Measurements from ENCODE around the gene ST8SIA6. TPM values are rescaled to one million over a fixed set of nuclear protein-coding genes. Genes with fewer than 3 reads are reported as not detected.

ST8SIA6 gene
- total RNA-seq, 1 donor from 2014 or later, result 12.5 TPM

DNA sequence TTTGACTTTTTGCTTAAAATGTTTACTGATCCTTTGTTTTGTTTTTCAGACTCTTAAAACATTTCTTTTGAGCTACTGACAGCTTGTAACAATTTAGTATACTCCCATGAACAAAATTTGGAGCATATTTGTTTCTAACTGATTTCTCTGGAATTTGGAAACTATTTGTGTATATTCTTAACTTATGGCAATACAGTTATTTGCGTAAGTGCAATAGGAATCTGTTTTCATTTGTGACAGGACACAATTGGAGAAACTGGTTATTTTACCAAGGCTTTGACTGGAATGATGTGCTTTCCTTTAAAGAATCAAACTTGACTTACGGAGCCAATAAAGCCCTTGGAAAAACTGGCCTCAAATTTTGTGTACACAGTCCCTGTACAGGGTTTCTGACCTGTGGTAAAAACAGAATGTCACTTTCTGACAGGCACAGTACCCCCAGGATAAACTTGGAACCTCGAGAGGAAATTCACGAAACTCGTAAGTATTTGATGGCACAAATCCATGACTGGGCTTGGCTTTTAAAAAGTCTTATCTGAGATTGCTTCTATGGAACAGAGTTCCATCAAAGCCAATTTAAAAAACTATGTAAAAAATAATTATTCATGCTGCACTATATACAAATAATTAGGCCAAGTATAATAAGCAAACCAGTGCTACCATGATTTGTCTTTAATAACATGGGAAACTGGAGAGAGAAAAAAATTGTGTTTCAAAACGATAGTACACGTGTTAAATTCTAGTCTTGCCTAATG is 70.4 kb downstream of the ST8SIA6 start:
- no peak overlapping the region for H3K4me3 ChIP-seq
- no peaks in the 10 kb centered on the region for H3K27me3 ChIP-seq (ENCODE audit: low read depth)
- H3K4me1 ChIP-seq, result peaks cover 15% of the 10 kb centered on the region
- ATAC-seq (no peak), DNase-seq (no peak)
- intact Hi-C loops (cut with DNase I), result no loop called here
- no peaks in the 10 kb centered on the region for H3K9me3 ChIP-seq
- TF ChIP-seq, protein P1, sequence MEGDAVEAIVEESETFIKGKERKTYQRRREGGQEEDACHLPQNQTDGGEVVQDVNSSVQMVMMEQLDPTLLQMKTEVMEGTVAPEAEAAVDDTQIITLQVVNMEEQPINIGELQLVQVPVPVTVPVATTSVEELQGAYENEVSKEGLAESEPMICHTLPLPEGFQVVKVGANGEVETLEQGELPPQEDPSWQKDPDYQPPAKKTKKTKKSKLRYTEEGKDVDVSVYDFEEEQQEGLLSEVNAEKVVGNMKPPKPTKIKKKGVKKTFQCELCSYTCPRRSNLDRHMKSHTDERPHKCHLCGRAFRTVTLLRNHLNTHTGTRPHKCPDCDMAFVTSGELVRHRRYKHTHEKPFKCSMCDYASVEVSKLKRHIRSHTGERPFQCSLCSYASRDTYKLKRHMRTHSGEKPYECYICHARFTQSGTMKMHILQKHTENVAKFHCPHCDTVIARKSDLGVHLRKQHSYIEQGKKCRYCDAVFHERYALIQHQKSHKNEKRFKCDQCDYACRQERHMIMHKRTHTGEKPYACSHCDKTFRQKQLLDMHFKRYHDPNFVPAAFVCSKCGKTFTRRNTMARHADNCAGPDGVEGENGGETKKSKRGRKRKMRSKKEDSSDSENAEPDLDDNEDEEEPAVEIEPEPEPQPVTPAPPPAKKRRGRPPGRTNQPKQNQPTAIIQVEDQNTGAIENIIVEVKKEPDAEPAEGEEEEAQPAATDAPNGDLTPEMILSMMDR (IDR thresholded peaks at IDR 0.05), result no peak
- H3K27ac ChIP-seq, result no peak overlapping the region
- H3K36me3 ChIP-seq, result no peaks in the 10 kb centered on the region

DNA sequence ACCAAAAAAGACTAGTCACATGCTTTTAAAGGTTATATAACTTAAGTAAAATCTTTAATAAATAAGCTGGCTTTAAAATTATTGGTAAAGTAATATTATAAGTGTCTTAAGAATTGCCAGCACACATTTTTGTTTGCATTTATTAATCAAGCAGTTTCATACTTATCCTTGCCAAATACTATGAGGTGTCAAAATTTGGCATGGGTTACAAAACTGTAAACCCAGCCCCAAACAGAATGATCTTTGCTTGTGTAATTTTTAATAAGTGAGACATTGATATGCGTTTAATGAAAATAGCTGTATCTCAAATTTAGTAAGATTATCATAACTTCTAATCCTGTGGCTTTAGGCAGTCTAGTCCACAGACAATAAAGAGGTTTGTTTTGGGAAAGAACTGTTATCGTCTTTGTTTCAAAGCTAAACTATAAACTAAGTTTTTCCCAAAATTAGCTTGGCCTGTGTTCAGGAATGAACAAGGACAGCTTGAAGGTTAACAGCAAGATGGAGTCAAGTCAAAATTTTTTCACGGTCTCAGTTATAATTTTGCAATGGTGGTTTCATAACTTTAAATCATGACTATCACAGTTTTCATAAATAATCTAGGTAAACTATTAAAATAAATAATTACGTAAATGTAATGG is 72.8 kb downstream of the ST8SIA6 start:
- no peak for ATAC-seq
- TF ChIP-seq, protein P1 (IDR thresholded peaks at IDR 0.05), result no peak
- H3K9me3 ChIP-seq, result no peaks in the 10 kb centered on the region
- H3K27me3 ChIP-seq (ENCODE audit: low read depth), result no peaks in the 10 kb centered on the region
- DNase-seq, result no peak
- no peaks in the 10 kb centered on the region for H3K36me3 ChIP-seq
- H3K4me1 ChIP-seq, result peaks cover 15% of the 10 kb centered on the region
- intact Hi-C loops (cut with DNase I), result no loop called here
- H3K27ac ChIP-seq, result no peak overlapping the region
- no peak overlapping the region for H3K4me3 ChIP-seq

DNA sequence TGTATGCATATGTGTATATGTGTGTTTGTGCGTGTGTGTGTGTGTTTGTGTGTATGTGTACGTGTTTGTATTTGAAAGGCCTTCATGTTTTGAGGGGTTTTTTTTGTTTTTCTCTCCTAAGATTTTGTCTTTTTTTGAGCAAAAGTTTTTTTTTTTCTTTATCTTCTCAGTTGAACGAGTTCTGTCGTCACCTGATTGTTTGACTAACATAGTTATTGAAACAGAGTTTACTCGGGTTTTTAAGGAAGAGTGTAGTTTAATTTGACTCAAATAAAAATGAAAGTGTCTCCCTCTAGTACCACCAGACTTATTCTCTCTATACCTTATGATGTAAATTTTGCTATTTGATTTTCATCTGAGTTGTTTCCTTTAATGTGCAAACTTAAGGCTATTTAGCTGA is 73.5 kb downstream of the ST8SIA6 start:
- Histone ChIP-seq H3K36me3 (no peaks in the 10 kb centered on the region), H3K27ac (no peak overlapping the region), H3K9me3 (no peaks in the 10 kb centered on the region), H3K4me3 (no peak overlapping the region), H3K4me1 (peaks cover 15% of the 10 kb centered on the region), H3K27me3 (ENCODE audit: low read depth) (no peaks in the 10 kb centered on the region)
- intact Hi-C loops (cut with DNase I), result no loop called here
- ATAC-seq (no peak), DNase-seq (no peak)
- TF ChIP-seq, protein P1 (IDR thresholded peaks at IDR 0.05), result no peak

DNA sequence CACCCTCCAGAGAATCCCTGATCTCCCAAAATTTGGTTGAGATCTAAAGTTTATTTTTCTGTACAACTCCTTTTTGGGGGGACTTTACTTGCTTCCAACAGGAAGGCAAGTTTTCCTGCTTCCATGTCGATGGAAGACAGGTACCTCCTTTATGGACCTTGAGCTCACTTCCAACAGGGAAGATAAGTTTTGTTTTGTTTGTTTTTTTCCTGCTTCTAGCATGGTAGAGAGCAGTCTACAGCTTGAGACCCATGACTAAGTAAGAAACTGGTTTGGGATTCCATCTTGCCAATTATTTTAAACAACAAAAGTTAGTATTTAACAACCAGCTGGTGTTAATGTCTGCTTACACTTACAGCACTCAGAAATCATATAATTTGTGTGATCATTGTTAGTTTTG is 74.4 kb downstream of the ST8SIA6 start:
- H3K27me3 ChIP-seq (ENCODE audit: low read depth), result no peaks in the 10 kb centered on the region
- H3K36me3 ChIP-seq, result no peaks in the 10 kb centered on the region
- ATAC-seq (no peak), DNase-seq (no peak)
- peaks cover 15% of the 10 kb centered on the region for H3K4me1 ChIP-seq
- no peaks in the 10 kb centered on the region for H3K9me3 ChIP-seq
- TF ChIP-seq, protein P1 (IDR thresholded peaks at IDR 0.05), result no peak
- intact Hi-C loops (cut with DNase I), result no loop called here
- H3K4me3 ChIP-seq, result no peak overlapping the region
- H3K27ac ChIP-seq, result no peak overlapping the region

DNA sequence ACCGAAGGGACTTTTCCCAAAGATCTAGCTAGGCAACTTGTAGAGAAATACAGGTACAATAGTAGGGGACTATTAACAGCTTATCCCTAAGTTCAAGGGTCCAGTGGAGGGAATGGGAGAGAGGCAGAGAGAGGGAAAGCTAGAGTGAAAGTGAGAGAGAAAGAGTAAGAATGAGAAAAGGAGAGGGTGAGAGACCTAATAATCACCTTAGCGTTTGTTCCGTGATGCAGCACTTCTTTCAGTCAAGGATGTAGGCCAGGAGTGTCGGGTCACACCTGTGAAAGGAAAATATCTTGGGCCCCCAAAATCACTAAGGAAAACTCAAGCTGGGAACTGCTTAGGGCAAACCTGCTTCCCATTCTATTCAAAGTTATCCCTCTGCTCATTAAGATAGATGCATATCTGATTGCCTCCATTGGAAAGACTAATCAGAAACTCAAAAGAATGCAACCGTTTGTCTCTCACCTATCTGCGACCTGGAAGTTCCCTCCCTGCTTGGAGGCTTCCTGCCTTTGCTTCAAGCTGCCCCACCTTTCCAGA is 75.2 kb downstream of the ST8SIA6 start:
- ATAC-seq (no peak), DNase-seq (no peak)
- Histone ChIP-seq H3K4me3 (no peak overlapping the region), H3K27ac (no peak overlapping the region), H3K9me3 (no peaks in the 10 kb centered on the region), H3K4me1 (peaks cover 15% of the 10 kb centered on the region), H3K36me3 (no peaks in the 10 kb centered on the region), H3K27me3 (ENCODE audit: low read depth) (no peaks in the 10 kb centered on the region)
- intact Hi-C loops (cut with DNase I), result no loop called here
- TF ChIP-seq, protein P1 (IDR thresholded peaks at IDR 0.05), result no peak

Measured in lower lobe of right lung (tissue), 2 donors.